Stimulated activated CD8-positive, alpha-beta memory T cell treated with anti-CD3 and anti-CD28 coated beads, Interleukin-12 subunit alpha, Interleukin-12 subunit beta, amount 100 ng/mL, for 24 hours (primary cell): ENCODE data around the gene EEF2K.

Experiments
- DNase-seq: peaks from one replicate; pipeline ENCODE4 v3.0.0-alpha.2; 2020; ENCODE audit errors: extremely low read depth

The EEF2K gene

DNA sequence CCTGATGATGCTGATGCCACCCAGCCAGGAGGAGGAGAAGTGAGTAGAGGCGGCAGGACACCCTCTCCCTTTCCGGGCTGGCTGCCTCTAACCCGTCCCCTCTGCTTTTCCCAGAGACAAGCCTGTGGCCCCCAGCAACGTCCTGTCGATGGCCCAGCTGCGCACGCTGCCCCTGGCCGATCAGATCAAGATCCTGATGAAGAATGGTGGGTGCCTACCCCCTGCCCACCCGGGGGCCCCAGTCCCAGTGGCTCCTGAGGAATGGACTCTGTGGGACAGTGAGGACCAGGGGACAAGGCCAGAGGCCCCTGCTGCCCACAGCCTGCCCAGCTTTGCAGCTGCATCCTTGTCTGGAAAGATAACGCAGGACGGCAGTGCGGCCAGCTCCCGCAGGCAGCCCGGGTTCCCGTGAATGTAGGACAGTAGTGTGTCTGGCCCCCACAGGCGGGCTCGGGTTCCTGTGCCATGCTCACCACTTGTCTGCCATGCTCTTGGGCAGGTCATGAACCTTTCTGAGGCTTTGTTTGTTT lies 111.0 kb downstream of the EEF2K start:
- no peak for DNase-seq

DNA sequence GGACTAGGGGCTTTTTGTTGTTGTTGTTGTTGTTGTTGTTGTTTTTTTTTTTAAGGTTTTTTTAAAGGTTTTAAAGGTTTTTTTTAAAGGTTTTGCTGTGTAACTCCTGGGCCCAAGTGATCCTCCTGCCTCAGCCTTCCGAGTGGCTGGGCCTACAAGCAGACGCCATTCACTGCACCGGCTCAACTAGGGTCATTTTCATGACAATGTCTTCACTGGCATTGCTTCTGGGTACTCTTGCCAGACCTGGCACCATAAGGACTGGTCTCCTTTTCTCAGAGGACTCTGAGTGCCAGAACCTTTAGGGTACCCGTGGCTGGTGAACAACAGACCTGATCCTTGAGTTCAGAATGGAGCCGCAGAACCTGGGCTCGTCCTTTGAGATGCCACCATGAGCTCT lies 111.5 kb downstream of the EEF2K start:
- no peak for DNase-seq

- DNase-seq = no peak
These were observed 112.7 kb downstream of the EEF2K start for GRCh38 chr16:22318690-22319358.

DNA sequence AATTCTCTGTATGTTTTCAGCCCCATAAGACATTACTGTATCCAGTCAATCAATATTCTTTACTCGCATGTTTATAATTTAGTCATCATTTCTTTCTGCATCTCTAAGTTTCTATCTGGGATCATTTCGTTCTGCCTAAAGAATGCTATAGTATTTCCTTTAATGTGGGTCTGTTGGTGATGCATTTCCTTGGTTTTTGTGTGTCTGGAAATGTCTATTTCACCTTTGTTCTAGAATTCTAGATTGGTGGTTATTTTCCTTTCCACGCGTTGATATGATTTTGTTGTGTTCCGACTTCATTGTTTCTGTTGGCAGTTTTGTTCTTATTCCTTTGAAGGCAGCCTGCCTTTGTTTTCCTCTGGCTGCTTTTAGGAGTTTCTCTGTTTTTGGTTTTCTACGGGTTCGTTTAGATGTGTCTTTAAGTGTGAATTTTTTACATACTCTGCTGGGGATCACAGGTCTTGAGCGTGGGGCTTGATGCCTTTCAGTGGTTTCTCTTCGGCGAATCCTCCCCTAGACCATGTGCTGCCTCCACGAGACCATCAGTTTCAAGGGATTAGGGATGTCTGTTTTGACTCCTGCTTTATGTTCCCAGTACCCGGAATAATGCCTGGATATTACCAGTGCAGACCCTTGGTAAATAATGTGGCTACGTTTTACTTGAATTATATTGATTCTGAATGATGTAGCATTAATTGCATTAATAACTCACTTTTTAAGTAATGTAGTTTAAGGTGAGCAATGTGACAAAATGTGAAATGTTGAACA lies 114.7 kb downstream of the EEF2K start:
- DNase-seq = no peak

- DNase-seq = no peak
These were observed 115.4 kb downstream of the EEF2K start for GRCh38 chr16:22321340-22322001.

DNA sequence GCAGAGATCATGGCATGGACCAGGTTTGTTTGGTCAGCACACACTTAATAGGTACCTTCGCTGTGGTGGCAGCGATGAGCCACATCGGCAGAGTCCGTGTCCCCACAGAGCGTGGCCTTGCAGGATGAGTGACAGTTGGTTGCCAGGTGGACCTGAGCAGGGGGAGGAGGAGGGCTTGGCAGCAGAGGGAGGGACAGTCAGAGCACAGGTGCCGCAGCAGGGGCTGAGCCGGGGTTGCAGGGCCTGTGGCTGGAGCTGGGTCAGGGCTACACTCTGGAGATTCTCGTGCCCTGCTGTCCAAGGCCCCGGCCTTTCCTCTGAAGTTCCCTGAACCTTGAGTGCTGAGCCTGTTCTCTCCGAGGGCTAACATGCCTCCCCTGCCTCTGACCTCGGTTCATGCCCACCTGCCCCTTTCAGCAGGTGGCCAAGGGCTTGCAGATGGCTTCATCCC lies 116.0 kb downstream of the EEF2K start:
- no peak for DNase-seq

GRCh38 chr16:22322741-22323140 lies 116.7 kb downstream of the EEF2K start:
- DNase-seq = no peak

GRCh38 chr16:22323173-22323958 lies 117.3 kb downstream of the EEF2K start:
- no peak for DNase-seq

- no peak for DNase-seq
These were observed 118.1 kb downstream of the EEF2K start for GRCh38 chr16:22323959-22324786.

DNA sequence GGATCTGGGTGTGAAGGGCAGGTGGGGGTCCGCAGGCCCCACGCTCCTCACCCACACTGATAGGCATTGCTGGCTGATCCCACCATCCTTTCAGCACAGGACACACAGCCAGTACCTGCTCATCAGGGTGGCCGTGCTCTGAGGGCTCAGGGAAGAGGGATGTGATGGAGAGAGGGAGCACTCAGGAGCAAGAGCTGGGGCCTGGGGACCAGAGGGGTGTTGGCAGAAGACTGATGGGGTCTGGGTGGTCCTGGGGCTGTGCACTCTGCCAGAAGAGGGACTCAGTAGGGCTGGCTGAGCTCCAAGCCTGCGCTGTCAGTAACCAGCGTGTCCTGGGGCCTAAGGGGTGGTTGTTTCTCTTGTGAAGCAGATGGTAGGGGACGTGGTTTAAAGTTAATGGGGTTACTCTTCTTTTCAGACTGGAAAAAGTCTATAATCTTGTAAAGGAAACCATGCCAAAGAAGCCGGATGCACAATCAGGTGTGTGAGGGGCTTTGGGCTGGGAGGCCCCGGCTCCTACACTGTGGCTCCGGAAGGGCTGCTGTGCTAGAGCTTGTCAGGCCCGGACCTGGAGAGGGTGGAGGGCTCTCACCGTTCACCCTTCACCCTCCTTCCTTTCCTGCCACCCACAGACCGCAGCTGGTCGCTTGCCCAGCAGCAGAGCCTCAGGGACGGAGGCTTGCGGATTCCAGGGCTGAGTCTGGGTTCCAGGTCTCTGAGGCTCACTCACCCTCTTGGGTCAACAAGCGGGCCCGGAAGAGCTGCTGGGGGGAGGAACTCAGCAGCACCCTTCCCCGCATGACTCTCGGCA lies 118.9 kb downstream of the EEF2K start:
- DNase-seq = no peak

DNA sequence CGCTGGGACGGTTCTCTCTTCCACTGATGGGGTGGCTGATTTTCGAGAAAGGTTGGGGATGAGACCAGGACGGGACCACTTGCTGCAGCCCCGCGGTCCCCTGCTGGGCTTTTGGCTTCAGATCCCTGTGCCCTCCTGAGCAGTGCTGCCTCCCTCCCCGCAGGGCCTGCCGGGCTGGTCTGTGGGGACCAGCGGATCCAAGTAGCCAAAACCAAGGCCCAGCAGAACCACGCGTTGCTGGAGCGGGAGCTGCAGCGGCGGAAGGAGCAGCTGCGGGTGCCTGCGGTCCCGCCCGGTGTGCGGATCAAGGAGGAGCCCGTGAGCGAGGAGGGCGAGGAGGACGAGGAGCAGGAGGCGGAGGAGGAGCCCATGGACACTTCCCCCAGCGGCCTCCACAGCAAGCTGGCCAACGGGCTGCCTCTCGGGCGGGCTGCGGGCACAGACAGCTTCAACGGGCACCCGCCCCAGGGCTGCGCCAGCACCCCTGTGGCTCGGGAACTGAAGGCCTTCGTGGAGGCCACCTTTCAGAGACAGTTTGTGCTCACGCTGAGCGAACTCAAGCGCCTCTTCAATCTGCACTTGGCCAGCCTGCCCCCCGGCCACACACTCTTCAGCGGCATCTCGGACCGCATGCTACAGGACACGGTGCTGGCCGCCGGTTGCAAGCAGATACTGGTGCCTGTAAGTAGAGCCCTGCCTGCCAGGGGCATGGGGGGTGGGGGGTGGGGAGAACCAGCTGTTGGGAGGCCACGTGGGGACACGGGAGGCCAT lies 119.7 kb downstream of the EEF2K start:
- DNase-seq = no peak

DNA sequence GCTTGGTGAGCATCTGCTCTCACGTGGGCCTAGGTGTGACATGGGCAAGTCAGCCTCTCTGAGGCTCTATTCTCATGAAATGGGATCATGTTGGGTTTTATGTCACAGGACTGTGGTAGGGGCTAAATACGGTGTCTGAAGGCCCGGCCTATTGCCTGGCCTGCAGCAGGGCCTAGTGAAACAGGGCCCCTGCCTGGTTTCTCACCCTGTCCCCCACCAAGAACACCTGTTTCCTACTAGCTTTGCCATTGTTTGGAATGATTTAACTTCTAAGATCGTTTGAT lies 120.2 kb downstream of the EEF2K start:
- no peak for DNase-seq

GRCh38 chr16:22326771-22327445 lies 120.8 kb downstream of the EEF2K start:
- DNase-seq = no peak

GRCh38 chr16:22327446-22327775 lies 121.3 kb downstream of the EEF2K start:
- DNase-seq = no peak

DNA sequence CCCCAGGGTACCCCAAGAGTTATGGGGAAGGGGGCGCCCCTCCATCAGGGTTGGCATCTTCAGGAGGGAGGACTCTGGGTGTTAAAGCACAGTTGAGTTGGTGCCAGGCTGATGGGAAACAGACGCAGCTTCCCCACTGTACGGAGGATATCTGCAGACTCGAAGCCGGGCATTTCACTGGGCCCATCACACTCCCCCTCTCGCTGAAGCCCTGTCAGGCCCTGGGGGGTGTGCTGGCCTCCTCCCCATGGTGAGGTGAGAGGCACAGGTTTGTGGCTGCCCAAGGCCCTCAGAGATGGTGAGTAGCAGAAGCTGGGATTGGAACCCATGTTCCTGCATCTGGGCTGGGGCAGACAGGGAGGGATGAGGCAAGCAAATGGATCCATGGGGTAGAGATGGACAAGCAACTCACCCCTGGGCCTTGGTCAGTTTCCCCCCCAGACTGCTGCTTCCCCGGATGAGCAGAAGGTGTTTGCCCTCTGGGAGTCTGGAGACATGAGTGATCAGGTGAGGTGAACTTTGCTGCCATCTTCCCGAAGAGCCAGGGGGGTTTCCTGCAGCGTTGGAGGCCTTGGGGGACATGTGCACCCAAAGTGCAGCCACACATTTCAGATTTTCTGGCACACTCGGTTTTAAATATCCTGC lies 122.1 kb downstream of the EEF2K start:
- DNase-seq = no peak

GRCh38 chr16:22329199-22329695 lies 123.2 kb downstream of the EEF2K start:
- no peak for DNase-seq

DNA sequence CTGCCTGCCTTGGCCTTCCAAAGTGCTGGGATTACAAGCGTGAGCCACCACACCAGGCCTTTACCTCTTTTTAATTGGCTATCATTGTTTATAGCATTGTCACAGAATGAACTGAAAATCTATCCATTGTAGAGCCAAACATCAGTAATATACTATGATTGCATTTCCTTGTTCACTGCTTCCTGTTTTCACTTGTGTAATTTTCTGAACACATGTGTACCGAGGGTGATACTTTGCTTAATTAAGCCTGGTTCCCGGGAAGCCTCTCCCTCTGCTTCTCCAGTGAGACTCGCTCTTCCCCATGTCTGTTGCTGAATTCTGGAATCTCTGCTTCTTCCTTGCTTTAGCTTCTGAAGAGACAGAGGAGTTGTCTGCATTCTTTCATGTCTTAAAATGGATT lies 124.2 kb downstream of the EEF2K start:
- no peak for DNase-seq

DNA sequence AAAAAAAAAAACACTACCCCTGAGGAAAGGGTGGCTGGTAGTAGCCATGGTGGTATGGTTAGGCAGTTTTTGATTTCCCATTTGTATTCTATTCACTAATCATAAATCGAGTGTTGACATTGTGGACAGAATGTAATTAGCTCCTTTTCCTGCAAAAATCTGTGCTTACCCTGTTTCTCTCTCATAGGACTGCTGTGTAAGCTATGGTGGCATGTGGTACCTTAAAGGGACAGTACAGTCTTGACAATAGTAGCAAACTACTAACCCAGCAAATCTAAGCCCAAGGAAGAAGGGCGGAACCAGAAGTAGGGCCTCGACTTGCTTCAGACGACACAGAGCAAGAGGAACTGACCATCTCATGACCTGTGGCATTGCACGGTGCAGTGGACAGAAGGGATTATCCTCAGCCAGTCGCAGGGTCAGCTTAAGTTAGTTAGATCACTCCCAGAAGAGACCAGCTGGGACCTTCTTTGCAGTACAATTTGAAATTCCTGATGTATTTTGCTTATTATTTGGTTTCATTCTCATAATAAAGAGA lies 127.4 kb downstream of the EEF2K start:
- no peak for DNase-seq
